HepG2 (cell line): Measurements from ENCODE around the gene TMEM239.

Experiments used
- CC2D1A ChIP-seq: sonication (generic); formaldehyde crosslinking; IDR thresholded peaks from 2 replicates; pipeline ENCODE4 v1.8.1; 2023; ENCODE audit warnings: mild to moderate bottlenecking, missing genetic modification reagents
- EP300 ChIP-seq, 3 experiments: sonication (generic) in 1 of 3; formaldehyde crosslinking in 1 of 3; IDR thresholded peaks; 2 replicates each; pipeline versions ENCODE4 v1.5.1 to v1.6.1; 2011 to 2020; ENCODE audit warnings: low read depth in 2 of 3, low read length in 2 of 3, borderline replicate concordance in 1 of 3, improper control_type of control experiment in 1 of 3, mild to moderate bottlenecking in 1 of 3, missing genetic modification reagents in 1 of 3, moderate library complexity in 1 of 3
- ESRRA ChIP-seq: sonication (generic); formaldehyde crosslinking; IDR thresholded peaks from 2 replicates; pipeline ENCODE4 v1.5.1; 2020; ENCODE audit warnings: mild to moderate bottlenecking, low read depth, missing genetic modification reagents
- HHEX ChIP-seq: IDR thresholded peaks from 2 replicates; pipeline ENCODE4 v1.6.1; 2016; ENCODE audit warnings: control low read depth
- MEIS1 ChIP-seq: sonication (generic); formaldehyde crosslinking; IDR thresholded peaks from 2 replicates; pipeline ENCODE4 v1.9.0; 2021; ENCODE audit warnings: mild to moderate bottlenecking, missing genetic modification reagents, moderate library complexity, borderline replicate concordance
- ZNF253 ChIP-seq: sonication (generic); formaldehyde crosslinking; IDR thresholded peaks from 2 replicates; pipeline ENCODE4 v1.8.0; 2022; ENCODE audit warnings: mild to moderate bottlenecking, missing genetic modification reagents, borderline replicate concordance
- TF ChIP-seq, protein P1 (sequence below), 2 experiments: fragments of 450-650 bp in 1 of 2; sonication (generic) in 1 of 2; formaldehyde crosslinking; IDR thresholded peaks; 2 replicates each; pipeline versions ENCODE4 v1.5.0 to v1.8.0; 2020 to 2022; ENCODE audit warnings: mild to moderate bottlenecking in 1 of 2, missing genetic modification reagents in 1 of 2
- TF ChIP-seq, protein P2 (sequence below): sonication (generic); formaldehyde crosslinking; IDR thresholded peaks from 2 replicates; pipeline ENCODE4 v1.4.0; 2020; ENCODE audit warnings: missing genetic modification reagents

DNA sequence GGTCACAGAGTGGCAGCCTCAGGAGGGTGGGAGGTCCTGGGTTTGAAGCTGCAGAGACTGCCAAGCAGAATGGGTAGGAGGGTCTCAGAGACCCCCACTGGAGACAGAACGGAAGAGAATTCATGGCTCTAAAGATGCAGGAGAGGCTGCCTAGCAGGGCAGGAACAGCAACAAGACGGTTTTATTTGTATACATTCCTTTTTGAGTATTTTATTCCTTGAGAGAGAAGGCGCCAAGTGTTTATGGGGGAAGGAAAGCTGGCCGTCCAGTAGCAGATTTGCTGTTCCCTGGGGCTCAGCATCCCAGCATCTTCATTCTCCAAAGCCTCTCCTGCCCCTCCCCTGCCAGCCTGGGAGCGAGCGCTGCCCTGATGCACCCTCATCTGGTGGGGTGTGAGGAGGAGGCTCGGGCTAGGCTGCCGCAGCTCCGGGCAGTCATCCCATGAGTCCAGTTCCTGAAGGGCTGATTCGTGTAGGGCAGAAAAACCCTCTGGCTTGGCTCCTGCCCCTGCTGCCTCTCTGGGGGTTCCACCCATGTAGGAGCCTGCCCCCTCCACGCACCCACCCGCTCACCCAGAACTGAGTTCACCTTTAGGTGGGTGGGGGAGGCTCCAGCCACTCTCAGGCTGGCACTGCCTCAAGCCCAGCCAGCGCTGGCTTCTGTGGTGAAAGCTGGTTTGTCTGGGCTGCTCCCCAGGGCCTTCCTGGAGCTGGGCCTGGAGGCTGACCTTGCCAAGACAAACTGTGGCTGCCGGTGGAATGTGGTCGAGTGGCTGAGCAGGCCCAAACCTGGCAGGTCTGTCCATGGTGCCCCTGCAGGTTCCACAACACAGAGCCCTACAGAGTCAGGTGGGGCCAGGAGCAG is 48.2 kb upstream of the TMEM239 start:
- TF ChIP-seq EP300 (IDR thresholded peaks at IDR 0.05; ENCODE audit: low read depth in 2 of 2, low read length in 2 of 2) = no peak
- TF ChIP-seq EP300 (CRISPR knock-in tag; IDR thresholded peaks at IDR 0.05; ENCODE audit: borderline replicate concordance) = no peak
- TF ChIP-seq, protein P1, sequence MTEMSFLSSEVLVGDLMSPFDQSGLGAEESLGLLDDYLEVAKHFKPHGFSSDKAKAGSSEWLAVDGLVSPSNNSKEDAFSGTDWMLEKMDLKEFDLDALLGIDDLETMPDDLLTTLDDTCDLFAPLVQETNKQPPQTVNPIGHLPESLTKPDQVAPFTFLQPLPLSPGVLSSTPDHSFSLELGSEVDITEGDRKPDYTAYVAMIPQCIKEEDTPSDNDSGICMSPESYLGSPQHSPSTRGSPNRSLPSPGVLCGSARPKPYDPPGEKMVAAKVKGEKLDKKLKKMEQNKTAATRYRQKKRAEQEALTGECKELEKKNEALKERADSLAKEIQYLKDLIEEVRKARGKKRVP (CRISPR knock-in tag; IDR thresholded peaks at IDR 0.05) = no peak
- TF ChIP-seq MEIS1 (CRISPR knock-in tag) = no peak
- TF ChIP-seq HHEX (CRISPR knock-in tag) = no peak
- TF ChIP-seq ESRRA = no peak
- no peak for TF ChIP-seq ZNF253 (CRISPR knock-in tag)
- TF ChIP-seq, protein P2, sequence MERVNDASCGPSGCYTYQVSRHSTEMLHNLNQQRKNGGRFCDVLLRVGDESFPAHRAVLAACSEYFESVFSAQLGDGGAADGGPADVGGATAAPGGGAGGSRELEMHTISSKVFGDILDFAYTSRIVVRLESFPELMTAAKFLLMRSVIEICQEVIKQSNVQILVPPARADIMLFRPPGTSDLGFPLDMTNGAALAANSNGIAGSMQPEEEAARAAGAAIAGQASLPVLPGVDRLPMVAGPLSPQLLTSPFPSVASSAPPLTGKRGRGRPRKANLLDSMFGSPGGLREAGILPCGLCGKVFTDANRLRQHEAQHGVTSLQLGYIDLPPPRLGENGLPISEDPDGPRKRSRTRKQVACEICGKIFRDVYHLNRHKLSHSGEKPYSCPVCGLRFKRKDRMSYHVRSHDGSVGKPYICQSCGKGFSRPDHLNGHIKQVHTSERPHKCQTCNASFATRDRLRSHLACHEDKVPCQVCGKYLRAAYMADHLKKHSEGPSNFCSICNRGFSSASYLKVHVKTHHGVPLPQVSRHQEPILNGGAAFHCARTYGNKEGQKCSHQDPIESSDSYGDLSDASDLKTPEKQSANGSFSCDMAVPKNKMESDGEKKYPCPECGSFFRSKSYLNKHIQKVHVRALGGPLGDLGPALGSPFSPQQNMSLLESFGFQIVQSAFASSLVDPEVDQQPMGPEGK (CRISPR knock-in tag) = no peak
- TF ChIP-seq CC2D1A = no peak
